Suprapubic skin (tissue), 4 donors: ENCODE data around the gene ACAD10. TPM values are rescaled to one million over a fixed set of nuclear protein-coding genes. Genes with fewer than 3 reads are reported as not detected.

Experiments
- DNase-seq, 2 donors: peaks; one replicate each; pipeline ENCODE4 v3.0.0-alpha.2; 2019; ENCODE audit warnings: low spot score in 2 of 2
- H3K27ac ChIP-seq: fragments of 200-600 bp; sonication (generic); one replicate; pipeline ENCODE4 v1.5.1; 2019
- H3K27me3 ChIP-seq: fragments of 200-600 bp; sonication (generic); one replicate; pipeline ENCODE4 v1.5.1; 2019
- H3K36me3 ChIP-seq: fragments of 200-600 bp; sonication (generic); one replicate; pipeline ENCODE4 v1.5.1; 2019
- H3K4me1 ChIP-seq: fragments of 200-600 bp; sonication (generic); one replicate; pipeline ENCODE4 v1.5.1; 2019
- H3K4me3 ChIP-seq: fragments of 200-600 bp; sonication (generic); one replicate; pipeline ENCODE4 v1.5.1; 2019; ENCODE audit warnings: mild to moderate bottlenecking
- H3K9me3 ChIP-seq: fragments of 200-600 bp; sonication (generic); one replicate; pipeline ENCODE4 v1.5.1; 2019
- CTCF ChIP-seq, 2 donors: fragments of 200-600 bp in 1 of 2; fragments of 450-650 bp in 1 of 2; sonication (generic) in 1 of 2; IDR thresholded peaks; one replicate each; pipeline ENCODE4 v1.5.1; 2016 to 2019; ENCODE audit warnings: antibody characterized with exemption in 2 of 2, mild to moderate bottlenecking in 1 of 2, moderate library complexity in 1 of 2
- EP300 ChIP-seq: sonication (generic); formaldehyde crosslinking; IDR thresholded peaks from one replicate; pipeline ENCODE4 v1.6.1; 2017; ENCODE audit warnings: antibody characterized with exemption
- POLR2A ChIP-seq, 2 donors: fragments of 450-650 bp; IDR thresholded peaks; one replicate each; pipeline ENCODE4 v1.6.1; 2017; ENCODE audit warnings: antibody characterized with exemption in 2 of 2, mild to moderate bottlenecking in 2 of 2, moderate library complexity in 2 of 2
- POLR2AphosphoS5 ChIP-seq, 3 donors: sonication (generic); formaldehyde crosslinking; IDR thresholded peaks; one replicate each; pipeline ENCODE4 v1.6.1; 2017; ENCODE audit warnings: antibody characterized with exemption in 3 of 3
- WGBS: methylation state at CpG from one replicate; pipeline ENCODE4 v1.1.5; 2018; 5-methylcytosine and 5-hydroxymethylcytosine counted together
- total RNA-seq, 4 donors: library from RNA; depleted of rRNA; stranded (reverse); fragments of >200 nt; gene quantifications; one replicate each; pipeline ENCODE4 v1.1.0, GENCODE V29; 2016

Gene ACAD10
- total RNA-seq, 4 donors from 2014 or later: 22.8 to 75.7 (median 26.5) TPM

GRCh38 chr12:111764120-111764821, 78.4 kb downstream of the ACAD10 start:
- peaks cover 28% of the 10 kb centered on the region for H3K4me1 ChIP-seq
- no peak overlapping the region for H3K4me3 ChIP-seq
- TF ChIP-seq EP300 (no peak), POLR2A (IDR thresholded peaks at IDR 0.05) (no peak), POLR2AphosphoS5 (IDR thresholded peaks at IDR 0.05) (no peak), CTCF (IDR thresholded peaks at IDR 0.05) (no peak)
- WGBS: 72% methylated on average over 6 of the region's 6 CpGs
- no peaks in the 10 kb centered on the region for H3K27me3 ChIP-seq
- no peaks in the 10 kb centered on the region for H3K9me3 ChIP-seq
- H3K36me3 ChIP-seq: no peaks in the 10 kb centered on the region
- no peak for DNase-seq
- H3K27ac ChIP-seq: no peak overlapping the region

GRCh38 chr12:111766608-111767361, 80.9 kb downstream of the ACAD10 start, which contains the start of gene ALDH2:
Gene ALDH2 (plus strand): TSS chr12:111766933. CDS start chr12:111766983, 50 bp downstream.
- Histone ChIP-seq H3K27me3 (no peaks in the 10 kb centered on the region), H3K36me3 (no peaks in the 10 kb centered on the region), H3K9me3 (no peaks in the 10 kb centered on the region), H3K27ac (peak within 1 kb of the TSS; percentile 91), H3K4me3 (peak within 1 kb of the TSS; percentile 88), H3K4me1 (peaks cover 45% of the 10 kb centered on the region)
- DNase-seq: peak; percentile 84 to 88
- under 1% methylated on average over 22 of the region's 73 CpGs for WGBS
- TF ChIP-seq CTCF (IDR thresholded peaks at IDR 0.05) (no peak), POLR2A (IDR thresholded peaks at IDR 0.05) (peak in 1 of 2 donors; percentile 82), EP300 (no peak), POLR2AphosphoS5 (IDR thresholded peaks at IDR 0.05) (peak in 2 of 3 donors; percentile 46 to 50)

GRCh38 chr12:111767362-111768158, 81.7 kb downstream of the ACAD10 start:
- 9% methylated on average over 18 of the region's 18 CpGs for WGBS
- peak overlapping the region; percentile 91 for H3K27ac ChIP-seq
- peak overlapping the region; percentile 88 for H3K4me3 ChIP-seq
- H3K27me3 ChIP-seq: no peaks in the 10 kb centered on the region
- no peak for DNase-seq
- peaks cover 45% of the 10 kb centered on the region for H3K4me1 ChIP-seq
- TF ChIP-seq POLR2AphosphoS5 (IDR thresholded peaks at IDR 0.05) (no peak), POLR2A (IDR thresholded peaks at IDR 0.05) (no peak), EP300 (no peak), CTCF (IDR thresholded peaks at IDR 0.05) (no peak)
- no peaks in the 10 kb centered on the region for H3K9me3 ChIP-seq
- no peaks in the 10 kb centered on the region for H3K36me3 ChIP-seq

GRCh38 chr12:111768159-111768895, 82.5 kb downstream of the ACAD10 start:
- TF ChIP-seq POLR2AphosphoS5 (IDR thresholded peaks at IDR 0.05): no peak
- no peak for TF ChIP-seq EP300
- TF ChIP-seq POLR2A (IDR thresholded peaks at IDR 0.05): no peak
- no peak for TF ChIP-seq CTCF (IDR thresholded peaks at IDR 0.05)
- no peaks in the 10 kb centered on the region for H3K27me3 ChIP-seq
- no peak for DNase-seq
- WGBS: 81% methylated on average over 9 of the region's 9 CpGs
- peaks cover 53% of the 10 kb centered on the region for H3K4me1 ChIP-seq
- H3K27ac ChIP-seq: no peak overlapping the region
- no peaks in the 10 kb centered on the region for H3K36me3 ChIP-seq
- peak overlapping the region; percentile 88 for H3K4me3 ChIP-seq
- H3K9me3 ChIP-seq: no peaks in the 10 kb centered on the region
